Brain microvascular endothelial cell (primary cell): ENCODE results near the gene ALX4.

ENCODE experiments used
- DNase-seq: peaks from one replicate; pipeline ENCODE4 v3.0.0-alpha.2; 2020
- H3K27ac ChIP-seq: fragments of 250-450 bp; sonication (Bioruptor Pico); 2 replicates; pipeline ENCODE4 v1.5.1; 2020; ENCODE audit warnings: mild to moderate bottlenecking, moderate library complexity
- H3K27me3 ChIP-seq: fragments of 250-450 bp; sonication (Bioruptor Pico); replicated peaks from 2 replicates; pipeline ENCODE4 v1.5.1; 2020; ENCODE audit warnings: mild to moderate bottlenecking
- H3K36me3 ChIP-seq: fragments of 250-450 bp; sonication (Bioruptor Pico); replicated peaks from 2 replicates; pipeline ENCODE4 v1.5.1; 2020; ENCODE audit warnings: mild to moderate bottlenecking
- H3K4me3 ChIP-seq: 2 replicates; pipeline ENCODE4 v1.5.1; 2011; ENCODE audit warnings: low read depth, mild to moderate bottlenecking, control low read depth, low read length, moderate library complexity
- in situ Hi-C: cut with HindIII; loops from 2 replicates; pipeline ENCODE4 v1.10.0; 2017; ENCODE audit warnings: low sequenced_read_pairs, low pct_ligation_motif_present
- TF ChIP-seq, protein P1 (sequence below): IDR thresholded peaks from 2 replicates; pipeline ENCODE4 v1.5.1; 2011; ENCODE audit warnings: low read depth, mild to moderate bottlenecking, moderate library complexity, low read length, control low read depth, inconsistent platforms; ENCODE audit errors: missing control alignments

The ALX4 gene

DNA sequence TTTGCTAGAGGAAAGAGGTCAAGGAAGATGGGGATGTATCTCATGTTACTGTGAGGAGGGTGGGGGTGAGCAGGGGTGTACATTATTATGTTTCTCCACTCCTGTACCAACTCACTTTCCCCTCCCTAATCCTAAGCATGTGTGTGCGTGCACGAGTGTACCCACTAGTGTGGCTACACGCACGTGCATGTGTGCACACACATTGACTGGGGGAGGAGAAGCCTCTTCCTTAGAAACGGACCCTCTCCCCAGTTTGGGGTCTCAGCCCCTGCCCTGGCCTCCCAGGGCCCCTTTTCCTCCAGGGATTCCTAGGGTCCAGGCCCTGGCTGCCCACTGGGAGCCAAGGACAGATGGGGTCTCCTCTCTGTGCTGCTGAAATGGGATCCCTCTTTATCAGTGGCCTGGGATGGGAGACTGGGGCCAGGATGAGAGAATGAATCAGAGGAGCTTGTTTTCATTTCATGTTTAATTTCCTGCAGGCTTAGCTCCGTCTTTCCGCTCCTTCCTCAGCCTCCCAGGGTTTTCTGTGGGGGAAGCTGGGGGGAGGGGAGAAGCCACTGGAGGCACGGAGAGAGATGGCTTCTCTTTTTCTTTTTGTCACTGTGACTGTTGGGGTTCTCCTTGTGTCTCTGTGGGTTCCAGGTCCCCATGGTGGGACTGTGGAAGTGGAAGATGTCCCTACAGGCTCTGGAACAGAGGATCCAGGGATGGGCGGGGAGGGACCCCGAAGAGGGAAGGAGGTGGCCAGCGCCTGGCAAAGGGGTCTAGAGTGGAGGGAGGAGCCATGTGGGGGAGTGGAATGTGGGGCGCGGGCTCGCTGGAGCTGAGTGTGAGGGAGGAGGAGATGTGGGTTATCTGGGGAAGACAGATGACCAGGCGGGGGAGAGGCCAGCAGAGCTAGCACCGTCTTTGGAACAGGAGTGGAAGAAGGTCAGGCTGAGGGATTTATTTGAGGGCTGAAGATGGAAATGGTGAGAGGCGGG, 40.3 kb downstream of the ALX4 start:
- H3K4me3 ChIP-seq: peak overlapping the region; percentile 30
- no peaks in the 10 kb centered on the region for H3K27me3 ChIP-seq
- peak; percentile 80 for DNase-seq
- no peaks in the 10 kb centered on the region for H3K36me3 ChIP-seq
- H3K27ac ChIP-seq: peak overlapping the region; percentile 82
- TF ChIP-seq, protein P1, sequence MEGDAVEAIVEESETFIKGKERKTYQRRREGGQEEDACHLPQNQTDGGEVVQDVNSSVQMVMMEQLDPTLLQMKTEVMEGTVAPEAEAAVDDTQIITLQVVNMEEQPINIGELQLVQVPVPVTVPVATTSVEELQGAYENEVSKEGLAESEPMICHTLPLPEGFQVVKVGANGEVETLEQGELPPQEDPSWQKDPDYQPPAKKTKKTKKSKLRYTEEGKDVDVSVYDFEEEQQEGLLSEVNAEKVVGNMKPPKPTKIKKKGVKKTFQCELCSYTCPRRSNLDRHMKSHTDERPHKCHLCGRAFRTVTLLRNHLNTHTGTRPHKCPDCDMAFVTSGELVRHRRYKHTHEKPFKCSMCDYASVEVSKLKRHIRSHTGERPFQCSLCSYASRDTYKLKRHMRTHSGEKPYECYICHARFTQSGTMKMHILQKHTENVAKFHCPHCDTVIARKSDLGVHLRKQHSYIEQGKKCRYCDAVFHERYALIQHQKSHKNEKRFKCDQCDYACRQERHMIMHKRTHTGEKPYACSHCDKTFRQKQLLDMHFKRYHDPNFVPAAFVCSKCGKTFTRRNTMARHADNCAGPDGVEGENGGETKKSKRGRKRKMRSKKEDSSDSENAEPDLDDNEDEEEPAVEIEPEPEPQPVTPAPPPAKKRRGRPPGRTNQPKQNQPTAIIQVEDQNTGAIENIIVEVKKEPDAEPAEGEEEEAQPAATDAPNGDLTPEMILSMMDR: no peak
- in situ Hi-C loops: no loop called here

DNA sequence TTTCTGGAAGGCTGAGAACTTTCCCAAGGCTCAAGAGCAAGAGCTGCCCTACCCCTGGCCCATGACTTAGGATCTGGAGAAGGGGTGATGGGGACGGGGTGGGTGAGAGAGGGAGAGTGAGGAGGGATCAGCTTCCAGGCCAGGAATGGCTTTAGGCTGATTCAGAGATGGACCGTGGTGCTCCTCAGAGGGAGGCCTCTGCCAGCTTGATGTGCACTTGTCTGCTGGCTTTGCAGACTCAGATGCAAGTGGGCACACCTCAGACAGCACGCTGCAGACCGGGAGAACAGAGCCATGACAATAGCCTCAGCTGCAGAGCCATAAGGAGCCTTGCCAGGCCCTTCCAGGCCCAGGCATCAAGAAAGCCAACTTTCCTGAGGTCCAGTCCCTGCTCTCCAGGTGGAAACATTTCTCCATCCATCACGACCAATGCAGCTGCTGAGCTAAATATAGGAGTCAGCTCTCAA, 41.3 kb downstream of the ALX4 start:
- H3K36me3 ChIP-seq: no peaks in the 10 kb centered on the region
- H3K4me3 ChIP-seq: no peak overlapping the region
- DNase-seq: no peak
- no peaks in the 10 kb centered on the region for H3K27me3 ChIP-seq
- in situ Hi-C loops: no loop called here
- TF ChIP-seq, protein P1: no peak
- H3K27ac ChIP-seq: no peak overlapping the region

DNA sequence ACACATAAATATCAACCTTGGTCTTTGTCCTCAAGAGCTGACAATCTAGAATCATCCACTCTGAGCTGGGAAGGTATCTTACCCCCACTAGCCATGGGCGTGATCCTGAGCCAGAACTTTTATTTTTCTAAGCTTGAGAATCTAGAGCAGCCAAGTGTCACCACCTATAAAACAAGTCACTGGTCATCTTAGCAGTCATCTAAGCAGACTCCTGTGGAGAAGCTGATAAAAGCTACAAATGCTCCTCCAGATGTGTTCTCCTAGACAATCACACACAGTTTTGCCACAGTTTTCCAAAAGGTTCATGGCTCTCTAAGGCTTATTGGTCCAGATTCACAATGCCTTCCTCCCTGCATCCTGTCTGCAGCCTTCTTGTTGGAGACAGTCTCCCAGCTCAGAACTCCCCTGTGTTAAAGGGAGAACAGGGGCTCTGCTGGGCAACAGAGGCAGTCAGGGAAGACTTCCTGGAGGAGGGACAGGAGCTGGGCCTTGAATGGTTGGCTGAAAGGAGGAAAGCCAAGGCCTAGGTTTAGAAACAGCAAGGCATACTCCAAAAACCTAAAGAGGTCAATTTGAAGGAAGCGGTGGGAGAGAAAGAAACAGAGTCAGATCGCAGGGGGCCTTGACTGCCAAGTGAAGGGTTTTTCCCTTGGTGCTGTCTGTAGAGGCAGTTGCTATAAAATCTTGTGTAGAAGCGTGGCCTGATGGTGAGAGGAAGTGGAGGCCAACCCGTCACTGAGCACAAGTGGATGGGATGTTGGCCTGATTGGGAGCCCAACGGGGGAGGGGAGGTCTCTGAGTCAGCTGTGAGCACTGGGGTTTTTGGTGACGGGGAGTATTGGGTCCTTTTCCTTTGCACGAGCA, 42.0 kb downstream of the ALX4 start:
- in situ Hi-C loops: no loop called here
- no peak for DNase-seq
- Histone ChIP-seq H3K27me3 (no peaks in the 10 kb centered on the region), H3K36me3 (no peaks in the 10 kb centered on the region), H3K4me3 (no peak overlapping the region), H3K27ac (no peak overlapping the region)
- TF ChIP-seq, protein P1: no peak

DNA sequence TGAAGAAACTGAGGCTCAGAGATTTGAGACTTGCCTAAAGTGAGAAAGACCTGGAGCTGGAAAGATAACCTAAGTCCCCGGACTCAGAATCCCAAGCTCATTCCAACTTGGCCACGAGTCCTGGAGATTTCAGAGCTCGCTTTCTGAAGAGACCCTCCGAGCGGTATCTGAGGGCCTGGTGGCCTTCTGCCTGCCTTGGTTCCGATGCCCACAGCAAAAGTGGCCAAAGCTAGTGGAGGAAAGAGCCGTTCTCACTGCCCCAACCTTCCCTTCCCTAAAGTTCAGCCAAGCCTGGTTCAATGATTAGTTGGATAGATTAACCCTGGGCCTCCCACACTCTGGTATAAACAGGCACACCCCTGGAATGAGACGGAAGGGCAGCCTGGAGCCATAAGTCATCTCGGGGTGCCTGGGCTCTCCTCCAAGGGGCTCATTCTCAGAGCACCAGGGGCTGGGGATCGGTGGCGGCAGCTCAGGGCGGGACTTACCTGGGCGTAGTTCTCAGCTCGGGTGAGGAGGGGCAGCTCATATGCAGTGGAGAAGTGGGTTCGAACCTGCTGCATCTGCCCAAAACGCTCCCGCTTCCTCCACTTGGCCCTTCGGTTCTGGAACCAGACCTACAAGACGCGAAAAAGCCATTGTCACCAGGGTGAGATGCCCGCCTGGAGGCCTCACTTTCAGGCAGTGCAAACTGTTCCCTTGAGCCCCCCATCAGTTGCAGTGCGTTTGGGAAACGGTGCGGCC, 42.8 kb downstream of the ALX4 start:
- H3K27ac ChIP-seq: no peak overlapping the region
- H3K36me3 ChIP-seq: no peaks in the 10 kb centered on the region
- no peaks in the 10 kb centered on the region for H3K27me3 ChIP-seq
- no peak overlapping the region for H3K4me3 ChIP-seq
- in situ Hi-C loops: no loop called here
- no peak for DNase-seq
- TF ChIP-seq, protein P1: no peak

DNA sequence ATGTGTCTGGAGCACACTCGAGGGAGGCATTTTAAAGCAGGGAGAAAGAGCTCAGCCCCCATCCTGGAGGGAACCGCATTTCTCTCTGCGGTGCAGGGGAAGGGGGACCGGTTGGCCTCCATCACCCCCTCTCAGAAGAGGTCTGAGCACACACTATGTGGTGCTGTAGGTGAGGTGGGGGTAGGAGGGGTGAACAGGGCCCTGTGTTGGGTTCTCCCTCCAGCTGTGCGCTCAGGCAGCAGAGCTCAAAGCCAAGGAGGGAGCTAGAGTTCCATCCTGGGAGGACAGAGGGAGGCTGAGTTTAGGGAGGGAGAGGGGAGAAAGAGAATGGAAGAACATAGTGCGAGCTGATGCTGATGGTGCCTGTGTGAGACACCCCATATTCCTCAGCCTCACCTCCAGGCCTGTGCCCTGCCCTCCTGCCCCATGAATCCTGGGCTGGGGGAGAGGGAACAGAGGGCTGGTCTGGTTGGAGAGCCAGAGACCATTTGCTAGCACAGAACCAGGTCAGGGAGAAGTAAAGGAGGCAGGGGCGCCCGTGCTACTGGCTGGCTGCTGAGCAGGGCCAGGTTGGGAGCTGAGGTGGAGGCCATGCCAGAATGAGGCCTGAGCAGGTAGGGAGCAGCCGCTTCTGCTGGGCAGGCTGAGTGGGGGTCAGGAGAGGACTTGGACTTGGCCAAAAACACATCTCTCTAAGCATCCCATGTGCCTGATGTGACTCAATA, 43.7 kb downstream of the ALX4 start:
- in situ Hi-C loops: no loop called here
- Histone ChIP-seq H3K27ac (no peak overlapping the region), H3K36me3 (no peaks in the 10 kb centered on the region), H3K4me3 (no peak overlapping the region), H3K27me3 (no peaks in the 10 kb centered on the region)
- no peak for DNase-seq
- TF ChIP-seq, protein P1: no peak
